Liver (tissue), 3 donors: ENCODE data around the gene PRKAR1B.
"Not testable (repeated sequence)": the region's sequence is repeated elsewhere in the genome, so short reads cannot be mapped to it uniquely, and the experiment has no call there.

Experiments used
- CTCF ChIP-seq: fragments of 150-350 bp; IDR thresholded peaks from 2 replicates; pipeline ENCODE4 v1.5.1; 2017; ENCODE audit warnings: improper control_type of control experiment, low read depth, low read length; ENCODE audit not compliant: missing input control
- TAF1 ChIP-seq: conservative IDR thresholded peaks from 2 replicates; pipeline ENCODE4 v1.6.1; 2016; ENCODE audit warnings: antibody characterized with exemption, mild to moderate bottlenecking
- donor health status: healthy.
- donor health status: healthy.

GRCh38 chr7:657010-657409, 70.1 kb downstream of the PRKAR1B start:
- not testable (repeated sequence) for TF ChIP-seq TAF1, CTCF
